ENCODE results near the gene C2orf92.

DNA sequence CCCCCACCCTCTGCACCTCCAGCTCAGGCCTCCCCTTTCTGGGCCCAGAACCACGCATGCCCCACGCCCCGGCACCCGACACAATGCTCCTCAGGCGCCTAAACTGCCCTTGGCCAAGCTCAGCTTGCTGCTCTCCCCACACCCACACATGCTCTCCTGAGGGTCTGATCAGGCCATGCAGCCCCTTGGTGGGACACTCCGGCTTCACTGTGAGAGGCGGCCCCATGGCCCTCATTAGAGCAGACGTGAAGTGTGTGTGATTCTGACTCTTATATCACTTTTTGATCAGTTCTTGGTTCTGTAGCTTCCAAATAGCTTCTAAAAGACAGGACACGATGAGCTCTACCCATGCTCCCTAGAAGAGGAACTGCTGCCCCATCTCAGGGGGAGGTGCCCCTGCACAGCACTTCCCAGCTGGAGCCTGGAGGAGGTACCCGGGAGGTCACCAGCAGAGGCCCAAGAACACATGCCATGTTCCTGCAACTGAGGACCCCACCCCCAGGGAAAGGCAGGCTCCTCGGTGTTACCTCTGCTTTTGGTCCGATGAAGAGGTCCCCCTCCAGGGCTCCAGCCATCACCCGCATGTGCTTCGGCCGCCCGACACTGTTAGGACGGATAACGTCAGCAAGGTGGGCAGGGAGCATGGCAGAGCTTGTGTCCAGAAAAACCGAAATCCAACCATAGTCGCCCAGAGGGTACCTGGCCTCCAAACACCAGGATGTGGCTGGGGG is 9.3 kb upstream of the C2orf92 start:
- TF ChIP-seq EZH2 (IDR thresholded peaks at IDR 0.05; ENCODE audit: insufficient read depth, poor library complexity, severe bottlenecking): no peak
- TF ChIP-seq EZH2phosphoT487 (IDR thresholded peaks at IDR 0.05; ENCODE audit: insufficient read depth, low read depth): no peak

All from GM23248 (cell line).